Right renal cortex interstitium (tissue), 3 donors: ENCODE measurements around the gene OR1L6. TPM values are rescaled to one million over a fixed set of nuclear protein-coding genes. Genes with fewer than 3 reads are reported as not detected.

ENCODE experiments used
- DNase-seq, 3 donors: peaks; one replicate each; pipeline ENCODE4 v3.0.0-alpha.2; 2013; ENCODE audit warnings: low read depth in 3 of 3, low spot score in 2 of 3
- polyA plus RNA-seq, 3 donors: library from polyadenylated mRNA; unstranded; fragments of 120-200 nt; gene quantifications; one replicate each; pipeline ENCODE4 v1.2.1, GENCODE V29; 2013; ENCODE audit not compliant: insufficient read length in 3 of 3

Gene OR1L6
- polyA plus RNA-seq = not detected

GRCh38 chr9:122742003-122742402 lies at the start of gene OR1L6:
Gene OR1L6 (plus strand): TSS chr9:122742303. CDS start chr9:122749848, 7,545 bp downstream.
- DNase-seq = no peak

GRCh38 chr9:122695696-122696095 lies 46.4 kb upstream of the OR1L6 start:
- DNase-seq = no peak

- DNase-seq = no peak
Measured at GRCh38 chr9:122718038-122718437, 24.1 kb upstream of the OR1L6 start.

GRCh38 chr9:122719218-122719617 lies 22.9 kb upstream of the OR1L6 start:
- DNase-seq = no peak

GRCh38 chr9:122723690-122724089 lies 18.4 kb upstream of the OR1L6 start, which contains the start of gene OR1L4:
Gene OR1L4 (plus strand): TSS chr9:122723990. CDS start chr9:122723990, 0 bp downstream.
- DNase-seq = no peak

GRCh38 chr9:122754825-122755224 lies 12.7 kb downstream of the OR1L6 start:
- DNase-seq = no peak

- DNase-seq = no peak
Measured at GRCh38 chr9:122767817-122768216, 25.7 kb downstream of the OR1L6 start.

GRCh38 chr9:122777052-122777451 lies 34.9 kb downstream of the OR1L6 start:
- DNase-seq = no peak

GRCh38 chr9:122777935-122778627 lies 36.0 kb downstream of the OR1L6 start:
- DNase-seq = no peak

GRCh38 chr9:122779181-122779580 lies 37.1 kb downstream of the OR1L6 start:
- DNase-seq = no peak

GRCh38 chr9:122780026-122780425 lies 37.9 kb downstream of the OR1L6 start:
- DNase-seq = no peak

- no peak for DNase-seq
Measured at GRCh38 chr9:122781671-122782070, 39.6 kb downstream of the OR1L6 start.

GRCh38 chr9:122785269-122785668 lies 43.2 kb downstream of the OR1L6 start:
- DNase-seq = no peak

GRCh38 chr9:122786338-122786737 lies 44.2 kb downstream of the OR1L6 start:
- no peak for DNase-seq

- no peak for DNase-seq
Measured at GRCh38 chr9:122788831-122789230, 46.7 kb downstream of the OR1L6 start, which contains the start of gene OR5C1. Gene OR5C1 (plus strand): TSS chr9:122788933. CDS start chr9:122788933, 0 bp downstream.

- DNase-seq = no peak
Measured at GRCh38 chr9:122789256-122790046, 47.3 kb downstream of the OR1L6 start.

GRCh38 chr9:122791872-122792669 lies 50.0 kb downstream of the OR1L6 start:
- no peak for DNase-seq

GRCh38 chr9:122797316-122798063 lies 55.4 kb downstream of the OR1L6 start:
- DNase-seq = no peak
